ENCODE measurements around the gene C1QTNF6. TPM values are rescaled to one million over a fixed set of nuclear protein-coding genes. Genes with fewer than 3 reads are reported as not detected.

The C1QTNF6 gene
- total RNA-seq, 1 experiment from 2014 or later: 15.2 TPM

DNA sequence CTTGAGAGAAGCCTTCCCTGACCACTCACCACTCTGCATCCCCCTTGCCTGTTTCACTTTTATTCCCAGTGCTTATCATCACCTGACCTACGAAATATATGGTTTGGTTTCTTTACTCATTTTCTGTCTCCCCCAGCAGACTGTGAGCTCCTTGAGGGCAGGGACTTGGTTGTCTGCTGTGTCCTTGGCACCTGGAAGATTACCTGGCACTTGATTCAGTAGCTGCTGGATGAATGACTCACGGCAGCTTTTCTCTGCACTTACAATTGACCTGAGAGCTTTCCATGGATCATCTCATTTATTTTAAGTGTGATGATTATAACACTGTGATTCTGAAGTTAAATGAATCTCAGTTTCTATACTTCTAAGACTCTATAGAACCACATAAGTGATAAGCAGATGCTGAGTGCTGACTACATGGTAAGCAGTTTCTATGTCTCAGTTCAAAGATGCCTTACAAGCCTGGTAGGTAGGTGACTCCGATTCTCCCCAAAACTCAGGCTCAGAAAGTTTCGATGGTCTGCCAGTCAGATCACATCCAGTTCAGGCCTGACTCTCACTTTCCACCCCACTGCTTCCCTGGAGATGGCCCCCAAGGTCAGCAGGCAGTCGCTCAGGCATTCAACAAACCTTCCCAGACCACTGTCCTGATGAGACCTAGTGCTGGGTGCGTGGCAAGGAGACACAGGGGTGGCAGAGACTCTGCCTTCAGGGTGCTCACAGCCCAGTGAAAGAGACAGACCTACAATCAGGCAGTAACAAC is 50.0 kb downstream of the C1QTNF6 start:
- BruUV-seq (replicated peaks): no TSS peak
- no peaks in the 10 kb centered on the region for H3K9me2 ChIP-seq (ENCODE audit: insufficient read depth)
- no peak overlapping the region for H2AFZ ChIP-seq (ENCODE audit: low read depth, low read length, poor library complexity, severe bottlenecking)
- H3K4me3 ChIP-seq (replicated peaks in 1 of 2; ENCODE audit: low read depth in 1 of 2, low read length in 2 of 2): no peak overlapping the region
- no peaks in the 10 kb centered on the region for H3K9me3 ChIP-seq (ENCODE audit: control insufficient read depth in 1 of 2, insufficient read depth in 1 of 2, low read depth in 1 of 2, low read length in 2 of 2)
- no peak overlapping the region for H3K9ac ChIP-seq (ENCODE audit: low read length)
- ChIA-PET RAD21 (ENCODE audit: low non-redundant PET in 1 of 2, low total read pairs in 2 of 2, uncharacterized antibody in 2 of 2, unreplicated experiment in 2 of 2) (no interaction called here), CTCF (no interaction called here), POLR2A (no interaction called here)
- no peak overlapping the region for H3K4me2 ChIP-seq (ENCODE audit: low read length)
- no peaks in the 10 kb centered on the region for H3K27me3 ChIP-seq (ENCODE audit: insufficient read depth, low read length)
- DNase-seq (ENCODE audit: low read depth, low spot score) (no peak), ATAC-seq (no peak)
- H3K27ac ChIP-seq (ENCODE audit: low read depth, low read length): no peak overlapping the region
- intact Hi-C loops (cut with micrococcal nuclease): loop anchor here (10.0 kb wide), 1 partner anchor 57 kb away; no protein-coding TSS in a partner anchor
- H3K79me2 ChIP-seq (ENCODE audit: insufficient read depth, low read length): no peaks in the 10 kb centered on the region
- no peaks in the 10 kb centered on the region for H4K20me1 ChIP-seq (ENCODE audit: insufficient read depth)
- peaks cover 0 to 8% of the 10 kb centered on the region in 2 experiments; a peak in 2 of 4 replicates for H3K4me1 ChIP-seq (ENCODE audit: control insufficient read depth in 1 of 2, insufficient read depth in 2 of 2, low read length in 2 of 2)
- no peaks in the 10 kb centered on the region for H3K36me3 ChIP-seq (ENCODE audit: control insufficient read depth in 1 of 2, insufficient read depth in 2 of 2, low read length in 2 of 2)
- no peak for TF ChIP-seq YY1 (IDR thresholded peaks at IDR 0.05; ENCODE audit: extremely low read depth, insufficient replicate concordance, low read depth, low read length)
- TF ChIP-seq ELF1 (IDR thresholded peaks at IDR 0.05; ENCODE audit: borderline replicate concordance, low read depth): no peak
- no peak for TF ChIP-seq SP1 (IDR thresholded peaks at IDR 0.05; ENCODE audit: low read depth)
- TF ChIP-seq SRF (IDR thresholded peaks at IDR 0.05; ENCODE audit: low read depth): no peak
- no peak for TF ChIP-seq POLR2AphosphoS5 (IDR thresholded peaks at IDR 0.05; ENCODE audit: low read depth, low read length)
- TF ChIP-seq POLR2A (IDR thresholded peaks at IDR 0.05; ENCODE audit: borderline replicate concordance, extremely low read depth, insufficient read depth, insufficient read length): no peak
- TF ChIP-seq, protein P1, sequence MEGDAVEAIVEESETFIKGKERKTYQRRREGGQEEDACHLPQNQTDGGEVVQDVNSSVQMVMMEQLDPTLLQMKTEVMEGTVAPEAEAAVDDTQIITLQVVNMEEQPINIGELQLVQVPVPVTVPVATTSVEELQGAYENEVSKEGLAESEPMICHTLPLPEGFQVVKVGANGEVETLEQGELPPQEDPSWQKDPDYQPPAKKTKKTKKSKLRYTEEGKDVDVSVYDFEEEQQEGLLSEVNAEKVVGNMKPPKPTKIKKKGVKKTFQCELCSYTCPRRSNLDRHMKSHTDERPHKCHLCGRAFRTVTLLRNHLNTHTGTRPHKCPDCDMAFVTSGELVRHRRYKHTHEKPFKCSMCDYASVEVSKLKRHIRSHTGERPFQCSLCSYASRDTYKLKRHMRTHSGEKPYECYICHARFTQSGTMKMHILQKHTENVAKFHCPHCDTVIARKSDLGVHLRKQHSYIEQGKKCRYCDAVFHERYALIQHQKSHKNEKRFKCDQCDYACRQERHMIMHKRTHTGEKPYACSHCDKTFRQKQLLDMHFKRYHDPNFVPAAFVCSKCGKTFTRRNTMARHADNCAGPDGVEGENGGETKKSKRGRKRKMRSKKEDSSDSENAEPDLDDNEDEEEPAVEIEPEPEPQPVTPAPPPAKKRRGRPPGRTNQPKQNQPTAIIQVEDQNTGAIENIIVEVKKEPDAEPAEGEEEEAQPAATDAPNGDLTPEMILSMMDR (IDR thresholded peaks at IDR 0.05 in 2 of 3, conservative IDR thresholded peaks at IDR 0.05 in 1 of 3; ENCODE audit: borderline replicate concordance in 1 of 3, insufficient read depth in 1 of 3, low read depth in 2 of 3, low read length in 2 of 3): no peak
- no peak for TF ChIP-seq CEBPB (IDR thresholded peaks at IDR 0.05; ENCODE audit: low read depth)
- no peak for TF ChIP-seq ZNF274 (IDR thresholded peaks at IDR 0.05; ENCODE audit: low read depth, low read length)
- no peak for TF ChIP-seq REST (IDR thresholded peaks at IDR 0.05; ENCODE audit: low read depth)
- no peak for TF ChIP-seq TCF7L2 (IDR thresholded peaks at IDR 0.05; ENCODE audit: borderline replicate concordance, extremely low read depth, insufficient read depth, insufficient read length)
- no peak for TF ChIP-seq FOSL1 (IDR thresholded peaks at IDR 0.05; ENCODE audit: low read depth)
- no peak for TF ChIP-seq EGR1 (IDR thresholded peaks at IDR 0.05; ENCODE audit: low read depth)
- TF ChIP-seq ZFX (IDR thresholded peaks at IDR 0.05): no peak

All from HCT116 (cell line).